AG08396 (cell line): ENCODE results near the gene CAMK1D.

Source experiments
- DNase-seq: peaks from one replicate; pipeline ENCODE4 v3.0.0; 2012; ENCODE audit warnings: low spot score, mixed read lengths

Gene CAMK1D

DNA sequence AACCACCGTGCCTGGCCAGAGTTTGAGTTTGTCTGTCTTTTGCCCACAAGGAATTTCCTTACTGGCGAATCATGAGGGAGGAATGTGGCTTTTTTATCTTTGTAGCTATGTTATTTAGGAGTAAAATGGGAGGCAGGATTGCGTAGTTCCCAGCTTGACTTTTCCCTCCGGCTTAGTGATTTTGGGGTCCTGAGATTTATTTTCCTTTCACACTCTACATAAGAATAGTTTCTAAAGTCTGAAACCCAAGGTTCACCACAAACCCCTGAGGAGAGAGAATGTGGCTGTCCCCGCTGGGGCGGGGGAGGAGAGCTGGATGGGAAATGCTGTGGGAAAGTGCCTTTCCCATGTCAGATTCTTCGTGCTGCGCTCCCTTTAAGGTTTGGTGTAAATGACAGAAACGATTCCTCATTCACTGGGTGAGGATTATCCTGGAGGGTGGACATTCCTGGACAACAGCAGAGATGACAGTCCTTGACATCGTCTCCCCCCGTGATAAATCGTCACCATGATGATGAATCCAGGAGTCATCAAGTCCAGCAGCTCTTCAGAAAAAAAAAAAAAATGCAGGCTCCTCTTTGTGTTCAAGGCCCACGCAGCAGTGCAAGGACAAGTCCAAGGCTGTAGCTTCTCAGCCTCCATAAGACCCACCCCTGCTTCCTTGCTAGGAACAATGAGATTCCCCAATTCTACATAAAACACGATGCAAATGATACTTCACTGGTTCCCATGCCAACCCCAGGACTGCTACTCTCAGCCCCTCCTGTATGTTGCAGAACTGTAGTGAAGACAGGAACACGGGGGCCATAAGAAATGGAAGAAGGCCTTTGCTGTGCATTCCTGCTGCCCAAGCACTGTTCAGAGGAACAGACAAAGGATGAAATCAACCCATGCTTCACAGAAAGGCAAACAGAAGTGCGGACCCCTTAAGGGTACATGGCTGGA lies 419.1 kb downstream of the CAMK1D start:
- DNase-seq: no peak

- no peak for DNase-seq
Observed at GRCh38 chr10:12769323-12770044, 420.1 kb downstream of the CAMK1D start.

DNA sequence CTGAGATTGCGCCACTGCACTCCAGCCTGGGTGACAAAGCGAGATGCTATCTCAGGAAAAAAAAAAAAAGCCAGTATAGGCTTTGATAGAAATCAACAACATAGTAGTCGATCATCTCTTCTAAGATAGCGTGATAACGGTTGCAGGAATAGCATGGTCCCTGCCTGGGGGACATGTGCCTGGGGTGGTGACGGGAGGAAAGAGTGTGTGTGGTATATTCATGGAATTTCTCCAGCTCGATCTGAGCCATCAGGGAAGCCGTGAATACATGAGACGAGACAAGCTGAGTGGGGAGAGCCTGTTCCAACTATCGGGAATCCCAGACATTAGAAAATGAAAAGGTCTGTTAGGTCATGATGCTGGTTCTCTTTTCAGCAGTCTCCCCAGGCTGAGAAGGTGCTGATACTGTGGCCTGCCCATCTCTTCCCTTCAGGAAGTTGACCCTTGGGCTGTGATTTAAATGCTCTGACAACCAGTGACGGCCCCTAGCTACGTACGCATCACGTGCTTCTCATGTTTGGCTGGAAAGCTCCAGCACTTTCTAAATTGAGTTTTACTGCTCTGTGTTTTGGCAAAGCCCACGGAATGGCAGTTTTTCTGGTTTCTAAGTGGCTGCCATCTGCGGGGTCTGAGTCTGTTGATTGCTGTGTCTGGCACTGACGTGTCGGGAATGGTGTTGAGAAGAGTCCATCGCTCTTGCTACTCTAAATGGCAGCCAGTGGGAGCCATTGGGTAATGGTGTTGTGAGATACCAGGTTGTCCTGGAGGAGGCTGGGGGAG lies 422.8 kb downstream of the CAMK1D start:
- no peak for DNase-seq

GRCh38 chr10:12772797-12773587 lies 423.6 kb downstream of the CAMK1D start:
- no peak for DNase-seq

DNA sequence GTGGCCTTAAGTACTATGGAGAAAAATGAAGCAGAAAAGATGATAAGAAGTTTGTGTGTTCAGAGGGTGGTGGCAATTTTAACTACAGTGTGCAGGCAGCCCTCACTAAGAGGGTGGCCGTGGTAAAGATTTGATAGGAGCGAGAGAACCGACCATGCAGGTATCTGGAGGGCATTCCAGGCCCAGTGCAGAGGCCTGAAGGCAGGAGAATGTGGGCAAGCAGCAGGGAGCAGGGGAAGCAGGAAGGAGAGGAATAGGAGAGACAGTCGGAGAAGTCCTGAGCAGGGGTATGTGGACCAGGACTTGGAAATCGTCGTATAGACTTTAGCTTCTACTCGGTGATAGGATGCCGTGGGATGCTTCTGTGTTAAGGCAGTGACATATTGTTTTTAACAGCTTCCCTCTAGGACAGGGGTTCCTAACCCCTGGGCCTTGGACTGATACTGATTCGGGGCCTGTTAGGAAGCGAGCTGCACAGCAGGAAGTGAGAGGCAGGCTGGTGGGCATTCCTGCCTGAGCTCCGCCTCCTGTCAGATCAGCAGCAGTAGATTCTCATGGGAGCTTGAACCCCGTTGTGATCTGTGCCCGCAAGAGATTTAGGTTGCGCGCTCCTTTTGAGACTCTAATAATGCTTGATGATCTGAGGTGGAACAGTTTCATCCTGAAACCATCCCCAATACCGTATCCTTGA lies 425.0 kb downstream of the CAMK1D start:
- no peak for DNase-seq

- no peak for DNase-seq
Observed at GRCh38 chr10:12777840-12778585, 428.7 kb downstream of the CAMK1D start.

- DNase-seq: no peak
Observed at GRCh38 chr10:12780634-12781601, 431.6 kb downstream of the CAMK1D start.

DNA sequence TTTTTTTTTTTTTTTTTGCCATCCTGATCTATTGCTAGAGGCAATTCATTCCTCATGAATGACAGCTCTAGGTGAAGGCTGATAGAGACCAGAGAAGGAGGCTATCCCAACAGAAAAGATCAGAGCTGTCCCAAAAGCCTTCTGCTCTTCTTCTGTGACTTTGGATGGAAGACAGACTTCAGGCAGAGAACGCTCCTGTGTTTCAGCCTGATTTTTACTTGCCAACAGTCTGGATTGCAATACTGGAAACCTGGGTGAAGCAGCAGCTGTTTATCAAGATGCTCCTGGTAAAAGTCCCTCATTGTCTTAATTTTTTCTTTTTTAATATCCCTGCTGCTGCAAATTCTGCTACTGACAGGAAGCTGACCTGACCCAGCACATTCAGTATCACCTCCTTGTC lies 432.6 kb downstream of the CAMK1D start:
- no peak for DNase-seq

GRCh38 chr10:12782537-12782936 lies 433.2 kb downstream of the CAMK1D start:
- DNase-seq: peak; percentile 26

DNA sequence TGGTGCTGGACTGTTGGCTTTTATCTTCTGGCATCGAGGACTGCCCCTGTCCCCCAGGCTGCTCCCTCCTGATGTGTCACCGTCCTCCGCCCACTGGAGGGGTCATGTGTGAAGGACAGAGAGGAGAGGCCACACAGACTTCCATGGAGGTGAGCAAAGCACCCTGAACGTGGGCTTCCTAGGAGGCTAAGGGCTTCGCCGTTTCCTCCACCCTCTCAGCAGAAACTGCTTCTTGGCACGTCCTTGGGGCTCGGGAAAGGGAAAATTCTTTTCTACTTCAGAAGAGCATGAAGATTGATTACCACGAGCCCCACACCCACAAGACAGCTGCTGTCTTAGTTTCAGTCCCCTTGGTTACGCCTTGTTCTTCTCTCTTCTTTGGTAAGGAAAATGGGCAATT lies 433.9 kb downstream of the CAMK1D start:
- no peak for DNase-seq

DNA sequence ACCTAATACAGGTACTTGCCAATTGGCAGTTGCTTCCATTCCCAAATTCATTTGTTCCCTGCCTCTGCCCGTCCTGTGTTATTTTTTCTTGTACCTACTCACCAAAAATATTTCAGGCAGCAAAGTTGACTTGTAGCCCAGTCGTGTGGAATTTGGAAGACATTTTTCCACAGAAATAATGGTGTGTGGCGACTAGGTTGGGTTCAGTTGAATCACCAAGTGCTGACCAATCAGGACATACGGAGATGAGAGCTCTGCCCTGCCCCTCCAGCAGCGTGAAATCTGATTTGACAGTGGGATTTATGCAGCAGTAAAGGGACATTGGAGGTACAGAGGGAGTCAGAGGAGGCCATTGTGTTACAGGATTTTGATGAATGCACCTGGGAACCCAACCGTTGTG lies 435.3 kb downstream of the CAMK1D start:
- DNase-seq: no peak

- no peak for DNase-seq
Observed at GRCh38 chr10:12785415-12785831, 436.1 kb downstream of the CAMK1D start.

- DNase-seq: no peak
Observed at GRCh38 chr10:12787297-12787696, 437.9 kb downstream of the CAMK1D start.

DNA sequence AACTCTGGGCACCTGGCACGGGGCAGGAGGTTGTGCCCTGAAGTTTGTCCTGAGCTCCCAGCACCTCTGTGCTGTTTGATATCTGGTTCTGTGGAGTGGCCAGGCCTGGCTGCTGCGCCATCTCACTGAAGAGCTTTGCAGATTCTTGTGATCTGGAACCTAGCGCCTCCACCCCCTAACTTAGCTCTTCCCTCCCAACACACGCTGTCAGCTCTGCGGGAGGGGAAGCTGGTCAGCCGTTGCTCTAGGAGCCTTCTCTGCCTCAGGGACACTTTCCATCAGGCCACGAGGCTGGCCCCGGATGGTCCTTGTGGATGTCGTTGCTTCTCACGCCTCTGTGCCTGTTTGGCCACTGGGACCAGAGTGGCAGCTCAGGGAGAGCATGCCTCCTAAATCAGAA lies 438.9 kb downstream of the CAMK1D start:
- no peak for DNase-seq

DNA sequence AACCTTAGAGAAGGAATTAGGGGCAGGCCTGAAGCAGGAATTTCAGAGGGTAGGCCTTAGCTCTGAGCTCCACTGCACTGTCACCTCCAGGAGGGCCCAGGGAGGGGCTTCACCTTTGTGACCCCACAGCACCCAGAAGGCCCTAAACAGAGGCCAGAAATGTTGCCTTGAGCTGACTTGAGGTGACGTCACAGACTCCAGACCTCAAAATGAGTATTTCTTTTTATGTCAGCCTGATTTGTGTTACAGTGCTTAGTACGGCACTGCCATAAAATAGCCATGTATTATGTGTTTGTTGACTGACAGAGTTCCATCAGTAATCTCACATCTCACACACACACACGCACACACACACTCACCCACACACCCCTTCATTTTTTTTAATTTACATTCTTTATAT lies 440.9 kb downstream of the CAMK1D start:
- DNase-seq: no peak

DNA sequence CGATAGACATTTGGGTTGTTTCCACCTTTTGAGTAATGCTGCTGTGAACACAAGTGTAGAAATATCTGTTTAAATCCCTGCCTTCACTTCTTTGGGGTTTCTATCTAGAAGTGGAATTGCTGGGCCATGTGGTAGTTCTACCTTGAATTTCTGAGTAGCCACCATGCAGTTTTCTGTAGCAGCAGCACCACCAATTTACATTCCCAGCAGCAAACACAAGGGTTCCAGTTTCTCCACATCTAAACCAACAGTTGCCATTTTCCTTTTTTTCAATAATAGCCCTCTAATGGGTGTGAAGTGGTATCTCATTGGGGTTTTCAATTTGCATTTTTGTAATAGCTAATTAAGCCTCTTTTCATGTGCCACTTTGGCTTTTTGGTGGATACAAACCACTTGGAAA lies 442.4 kb downstream of the CAMK1D start:
- no peak for DNase-seq

- no peak for DNase-seq
Observed at GRCh38 chr10:12792889-12793556, 443.7 kb downstream of the CAMK1D start.

DNA sequence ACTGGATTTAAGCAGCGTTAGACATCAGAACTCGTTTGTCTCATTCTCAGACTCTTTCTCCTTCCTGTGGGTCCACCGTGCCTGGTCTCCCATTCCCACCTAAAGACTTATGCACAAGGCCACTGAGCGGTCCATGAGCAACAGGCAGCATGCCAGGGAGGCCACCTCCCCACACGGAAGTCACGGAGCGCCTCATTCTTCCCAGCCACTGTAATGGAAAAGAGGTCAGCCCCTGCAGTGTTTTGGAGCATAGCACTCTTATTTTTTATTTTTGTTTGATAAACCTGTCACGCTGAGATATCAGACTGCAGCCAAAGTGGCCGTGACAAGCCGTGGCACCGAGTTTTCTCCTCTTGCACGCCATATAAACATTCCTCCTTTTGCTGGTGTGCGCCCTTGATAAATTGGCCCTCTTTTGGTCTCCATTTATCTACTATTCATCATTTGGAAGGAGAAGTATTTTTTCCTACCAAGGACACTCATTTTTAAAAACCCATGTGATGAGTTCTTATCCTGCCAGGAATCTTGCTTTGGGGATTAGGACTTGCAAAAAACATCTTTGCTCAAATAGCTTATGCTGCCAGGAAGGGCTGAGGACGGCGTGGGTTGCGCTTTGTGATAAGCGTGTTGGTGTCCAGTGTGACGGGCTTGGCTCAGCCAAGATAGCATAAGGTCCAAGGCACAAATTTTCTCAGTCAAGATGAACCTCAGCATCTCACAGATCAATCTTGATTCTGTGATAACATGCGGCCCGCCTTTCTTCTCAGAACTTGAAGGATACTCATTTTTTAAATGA lies 446.2 kb downstream of the CAMK1D start:
- DNase-seq: no peak
